HepG2 (cell line): Measurements from ENCODE around the gene AAR2. TPM values are rescaled to one million over a fixed set of nuclear protein-coding genes. Genes with fewer than 3 reads are reported as not detected.

Source experiments
- ARNTL ChIP-seq: sonication (generic); formaldehyde crosslinking; IDR thresholded peaks from 2 replicates; pipeline ENCODE4 v1.4.0; 2020; ENCODE audit warnings: mild to moderate bottlenecking, missing genetic modification reagents
- ATF7 ChIP-seq, 2 experiments: fragments of 450-650 bp in 1 of 2; sonication (generic) in 1 of 2; formaldehyde crosslinking in 1 of 2; IDR thresholded peaks; 2 replicates each; pipeline versions ENCODE4 v1.4.0 to v1.6.1; 2016 to 2020; ENCODE audit warnings: antibody characterized with exemption in 1 of 2, mild to moderate bottlenecking in 1 of 2, missing genetic modification reagents in 1 of 2
- ATM ChIP-seq: fragments of 450-650 bp; IDR thresholded peaks from 2 replicates; pipeline ENCODE4 v1.7.1; 2017; ENCODE audit warnings: mild to moderate bottlenecking, borderline replicate concordance
- CHCHD3 ChIP-seq: sonication (generic); formaldehyde crosslinking; IDR thresholded peaks from 2 replicates; pipeline ENCODE4 v1.8.0; 2022; ENCODE audit warnings: mild to moderate bottlenecking, missing genetic modification reagents, moderate library complexity
- FOXA3 ChIP-seq: IDR thresholded peaks from 2 replicates; pipeline ENCODE4 v1.6.1; 2016; ENCODE audit warnings: missing genetic modification reagents, missing compliant biosample characterization
- GTF3A ChIP-seq: sonication (generic); formaldehyde crosslinking; conservative IDR thresholded peaks from 2 replicates; pipeline ENCODE4 v1.4.0; 2020; ENCODE audit warnings: mild to moderate bottlenecking, missing genetic modification reagents
- HDAC2 ChIP-seq: sonication (generic); formaldehyde crosslinking; IDR thresholded peaks from 2 replicates; pipeline ENCODE4 v1.4.0; 2020; ENCODE audit warnings: missing genetic modification reagents
- HMGA1 ChIP-seq: sonication (generic); formaldehyde crosslinking; conservative IDR thresholded peaks from 2 replicates; pipeline ENCODE4 v1.4.0; 2020; ENCODE audit warnings: missing genetic modification reagents
- KDM4B ChIP-seq: sonication (generic); formaldehyde crosslinking; IDR thresholded peaks from 2 replicates; pipeline ENCODE4 v1.4.0; 2020; ENCODE audit warnings: missing genetic modification reagents
- MAZ ChIP-seq, 2 experiments: sonication (generic) in 1 of 2; formaldehyde crosslinking in 1 of 2; IDR thresholded peaks; 2 replicates each; pipeline versions ENCODE4 v1.5.0 to v1.6.1; 2012 to 2020; ENCODE audit warnings: low read depth in 2 of 2, mild to moderate bottlenecking in 2 of 2, borderline replicate concordance in 1 of 2, improper control_type of control experiment in 1 of 2, low read length in 1 of 2, missing genetic modification reagents in 1 of 2, moderate library complexity in 1 of 2
- MBD4 ChIP-seq: IDR thresholded peaks from 2 replicates; pipeline ENCODE4 v1.6.1; 2012; ENCODE audit warnings: low read length, inconsistent platforms, borderline replicate concordance
- MTF1 ChIP-seq: sonication (generic); formaldehyde crosslinking; IDR thresholded peaks from 2 replicates; pipeline ENCODE4 v1.5.0; 2020; ENCODE audit warnings: missing genetic modification reagents
- PRDM4 ChIP-seq: sonication (generic); formaldehyde crosslinking; IDR thresholded peaks from 2 replicates; pipeline ENCODE4 v1.9.0; 2021; ENCODE audit warnings: missing genetic modification reagents, borderline replicate concordance
- RORA ChIP-seq: sonication (generic); formaldehyde crosslinking; IDR thresholded peaks from 2 replicates; pipeline ENCODE4 v1.5.0; 2020; ENCODE audit warnings: mild to moderate bottlenecking, missing genetic modification reagents, moderate library complexity
- SOX5 ChIP-seq: IDR thresholded peaks from 2 replicates; pipeline ENCODE4 v1.6.1; 2016; ENCODE audit warnings: borderline replicate concordance
- SSRP1 ChIP-seq: IDR thresholded peaks from 2 replicates; pipeline ENCODE4 v1.6.1; 2016; ENCODE audit warnings: control low read depth
- ZFP90 ChIP-seq: sonication (generic); formaldehyde crosslinking; IDR thresholded peaks from 2 replicates; pipeline ENCODE4 v1.8.0; 2022; ENCODE audit warnings: missing genetic modification reagents, mild to moderate bottlenecking, inconsistent platforms, borderline replicate concordance
- ZNF598 ChIP-seq: sonication (generic); formaldehyde crosslinking; IDR thresholded peaks from 2 replicates; pipeline ENCODE4 v1.5.1; 2020; ENCODE audit warnings: mild to moderate bottlenecking, missing genetic modification reagents, borderline replicate concordance
- ZSCAN21 ChIP-seq: sonication (generic); formaldehyde crosslinking; IDR thresholded peaks from 2 replicates; pipeline ENCODE4 v1.8.0; 2022; ENCODE audit warnings: mild to moderate bottlenecking, missing genetic modification reagents, moderate library complexity, borderline replicate concordance
- polyA plus RNA-seq, 8 experiments: library from polyadenylated mRNA; depleted of rRNA in 3 of 8; stranded (reverse) in 7 of 8; unstranded in 1 of 8; fragments of >200 nt; fragmentation: Illumina TruSeq in 4 of 8; extraction: Trizol in 4 of 8; gene quantifications; 2 replicates each; pipeline versions ENCODE4 v1.2.1 to v1.2.3, GENCODE V29; 2011 to 2016; ENCODE audit warnings: low read depth in 4 of 8, missing spikeins in 1 of 8, mixed read lengths in 1 of 8; ENCODE audit not compliant: insufficient read depth in 1 of 8
- total RNA-seq, 5 experiments: library from RNA; depleted of rRNA; stranded (reverse); fragments of >200 nt; fragmentation: Illumina TruSeq; extraction: Trizol; gene quantifications; 2 replicates each; pipeline ENCODE4 v1.2.3, GENCODE V29; 2016; ENCODE audit warnings: low read depth in 1 of 5
- TF ChIP-seq, protein P1 (sequence below): sonication (generic); formaldehyde crosslinking; IDR thresholded peaks from 2 replicates; pipeline ENCODE4 v1.4.0; 2020; ENCODE audit warnings: missing genetic modification reagents
- TF ChIP-seq, protein P2 (sequence below): sonication (generic); formaldehyde crosslinking; IDR thresholded peaks from 2 replicates; pipeline ENCODE4 v1.8.0; 2022; ENCODE audit warnings: mild to moderate bottlenecking, missing genetic modification reagents, moderate library complexity
- TF ChIP-seq, protein P3 (sequence below): sonication (generic); formaldehyde crosslinking; IDR thresholded peaks from 2 replicates; pipeline ENCODE4 v1.4.0; 2020; ENCODE audit warnings: missing genetic modification reagents

Gene AAR2
- total and polyA plus RNA-seq, 2 of the 13 experiments (the other 11 are each of a cell fraction or from before 2014, with no cell fraction given): 45.2 to 46.2 TPM

- TF ChIP-seq, protein P1, sequence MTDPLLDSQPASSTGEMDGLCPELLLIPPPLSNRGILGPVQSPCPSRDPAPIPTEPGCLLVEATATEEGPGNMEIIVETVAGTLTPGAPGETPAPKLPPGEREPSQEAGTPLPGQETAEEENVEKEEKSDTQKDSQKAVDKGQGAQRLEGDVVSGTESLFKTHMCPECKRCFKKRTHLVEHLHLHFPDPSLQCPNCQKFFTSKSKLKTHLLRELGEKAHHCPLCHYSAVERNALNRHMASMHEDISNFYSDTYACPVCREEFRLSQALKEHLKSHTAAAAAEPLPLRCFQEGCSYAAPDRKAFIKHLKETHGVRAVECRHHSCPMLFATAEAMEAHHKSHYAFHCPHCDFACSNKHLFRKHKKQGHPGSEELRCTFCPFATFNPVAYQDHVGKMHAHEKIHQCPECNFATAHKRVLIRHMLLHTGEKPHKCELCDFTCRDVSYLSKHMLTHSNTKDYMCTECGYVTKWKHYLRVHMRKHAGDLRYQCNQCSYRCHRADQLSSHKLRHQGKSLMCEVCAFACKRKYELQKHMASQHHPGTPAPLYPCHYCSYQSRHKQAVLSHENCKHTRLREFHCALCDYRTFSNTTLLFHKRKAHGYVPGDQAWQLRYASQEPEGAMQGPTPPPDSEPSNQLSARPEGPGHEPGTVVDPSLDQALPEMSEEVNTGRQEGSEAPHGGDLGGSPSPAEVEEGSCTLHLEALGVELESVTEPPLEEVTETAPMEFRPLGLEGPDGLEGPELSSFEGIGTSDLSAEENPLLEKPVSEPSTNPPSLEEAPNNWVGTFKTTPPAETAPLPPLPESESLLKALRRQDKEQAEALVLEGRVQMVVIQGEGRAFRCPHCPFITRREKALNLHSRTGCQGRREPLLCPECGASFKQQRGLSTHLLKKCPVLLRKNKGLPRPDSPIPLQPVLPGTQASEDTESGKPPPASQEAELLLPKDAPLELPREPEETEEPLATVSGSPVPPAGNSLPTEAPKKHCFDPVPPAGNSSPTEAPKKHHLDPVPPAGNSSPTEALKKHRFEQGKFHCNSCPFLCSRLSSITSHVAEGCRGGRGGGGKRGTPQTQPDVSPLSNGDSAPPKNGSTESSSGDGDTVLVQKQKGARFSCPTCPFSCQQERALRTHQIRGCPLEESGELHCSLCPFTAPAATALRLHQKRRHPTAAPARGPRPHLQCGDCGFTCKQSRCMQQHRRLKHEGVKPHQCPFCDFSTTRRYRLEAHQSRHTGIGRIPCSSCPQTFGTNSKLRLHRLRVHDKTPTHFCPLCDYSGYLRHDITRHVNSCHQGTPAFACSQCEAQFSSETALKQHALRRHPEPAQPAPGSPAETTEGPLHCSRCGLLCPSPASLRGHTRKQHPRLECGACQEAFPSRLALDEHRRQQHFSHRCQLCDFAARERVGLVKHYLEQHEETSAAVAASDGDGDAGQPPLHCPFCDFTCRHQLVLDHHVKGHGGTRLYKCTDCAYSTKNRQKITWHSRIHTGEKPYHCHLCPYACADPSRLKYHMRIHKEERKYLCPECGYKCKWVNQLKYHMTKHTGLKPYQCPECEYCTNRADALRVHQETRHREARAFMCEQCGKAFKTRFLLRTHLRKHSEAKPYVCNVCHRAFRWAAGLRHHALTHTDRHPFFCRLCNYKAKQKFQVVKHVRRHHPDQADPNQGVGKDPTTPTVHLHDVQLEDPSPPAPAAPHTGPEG (CRISPR knock-in tag): no peak
- TF ChIP-seq FOXA3 (CRISPR knock-in tag) (no peak), KDM4B (CRISPR knock-in tag) (no peak; the same call in 1 of the 2 replicates), MAZ (IDR thresholded peaks at IDR 0.05; ENCODE audit: borderline replicate concordance, low read depth, low read length) (no peak), MAZ (CRISPR knock-in tag; IDR thresholded peaks at IDR 0.05; ENCODE audit: low read depth) (no peak), MTF1 (CRISPR knock-in tag) (no peak), ZFP90 (CRISPR knock-in tag) (no peak), SSRP1 (CRISPR knock-in tag) (no peak), ATM (no peak), MBD4 (no peak), HDAC2 (CRISPR knock-in tag) (0 out of 2 replicates have a peak, but pooled peaks have one; percentile 14), SOX5 (CRISPR knock-in tag) (no peak), ARNTL (CRISPR knock-in tag) (no peak), ZNF598 (CRISPR knock-in tag) (peak; percentile 63; the same call in 1 of the 2 replicates), PRDM4 (CRISPR knock-in tag) (no peak), ZSCAN21 (peak; percentile 24; the same call in 1 of the 2 replicates), ATF7 (IDR thresholded peaks at IDR 0.05) (no peak), ATF7 (CRISPR knock-in tag; IDR thresholded peaks at IDR 0.05) (no peak), RORA (CRISPR knock-in tag) (no peak), CHCHD3 (no peak), HMGA1 (CRISPR knock-in tag) (no peak), GTF3A (CRISPR knock-in tag) (no peak)
- TF ChIP-seq, protein P2, sequence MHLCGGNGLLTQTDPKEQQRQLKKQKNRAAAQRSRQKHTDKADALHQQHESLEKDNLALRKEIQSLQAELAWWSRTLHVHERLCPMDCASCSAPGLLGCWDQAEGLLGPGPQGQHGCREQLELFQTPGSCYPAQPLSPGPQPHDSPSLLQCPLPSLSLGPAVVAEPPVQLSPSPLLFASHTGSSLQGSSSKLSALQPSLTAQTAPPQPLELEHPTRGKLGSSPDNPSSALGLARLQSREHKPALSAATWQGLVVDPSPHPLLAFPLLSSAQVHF (CRISPR knock-in tag): no peak
- TF ChIP-seq, protein P3, sequence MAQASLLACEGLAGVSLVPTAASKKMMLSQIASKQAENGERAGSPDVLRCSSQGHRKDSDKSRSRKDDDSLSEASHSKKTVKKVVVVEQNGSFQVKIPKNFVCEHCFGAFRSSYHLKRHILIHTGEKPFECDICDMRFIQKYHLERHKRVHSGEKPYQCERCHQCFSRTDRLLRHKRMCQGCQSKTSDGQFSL: no peak
These were observed 33.4 kb upstream of the AAR2 start (continued) for GRCh38 chr20:36202891-36203338.
